GM19372 (cell line): ENCODE data around the gene NLRP3.

ENCODE experiments used
- ATAC-seq: cut with Tn5 transposase; IDR thresholded peaks from one replicate; pipeline ENCODE4 v1.9.1; 2021; ENCODE audit warnings: mild to moderate bottlenecking, low read depth, moderate library complexity; ENCODE audit not compliant: unreplicated experiment

NLRP3 gene

GRCh38 chr1:247435030-247435758 lies 19.2 kb downstream of the NLRP3 start:
- ATAC-seq = no peak

GRCh38 chr1:247435759-247436147 lies 19.8 kb downstream of the NLRP3 start:
- ATAC-seq = no peak

- no peak for ATAC-seq
Measured at GRCh38 chr1:247437551-247438505, 21.9 kb downstream of the NLRP3 start.

GRCh38 chr1:247440001-247440620 lies 24.1 kb downstream of the NLRP3 start:
- peak; percentile 98 for ATAC-seq

- no peak for ATAC-seq
Measured at GRCh38 chr1:247441606-247442005, 25.6 kb downstream of the NLRP3 start.

- no peak for ATAC-seq
Measured at GRCh38 chr1:247442164-247442563, 26.2 kb downstream of the NLRP3 start.

- no peak for ATAC-seq
Measured at GRCh38 chr1:247443641-247444040, 27.7 kb downstream of the NLRP3 start.

- ATAC-seq = no peak
Measured at GRCh38 chr1:247444571-247444970, 28.6 kb downstream of the NLRP3 start.

- no peak for ATAC-seq
Measured at GRCh38 chr1:247445526-247446356, 29.8 kb downstream of the NLRP3 start.

GRCh38 chr1:247447162-247447909 lies 31.4 kb downstream of the NLRP3 start:
- ATAC-seq = no peak

GRCh38 chr1:247448107-247448791 lies 32.3 kb downstream of the NLRP3 start:
- ATAC-seq = peak; percentile 71

GRCh38 chr1:247451388-247452010 lies 35.5 kb downstream of the NLRP3 start:
- ATAC-seq = no peak

- ATAC-seq = no peak
Measured at GRCh38 chr1:247452447-247453039, 36.6 kb downstream of the NLRP3 start.

- no peak for ATAC-seq
Measured at GRCh38 chr1:247453245-247453644, 37.3 kb downstream of the NLRP3 start.

- no peak for ATAC-seq
Measured at GRCh38 chr1:247453997-247454396, 38.0 kb downstream of the NLRP3 start.

GRCh38 chr1:247456021-247456420 lies 40.0 kb downstream of the NLRP3 start:
- no peak for ATAC-seq

GRCh38 chr1:247456914-247457639 lies 41.1 kb downstream of the NLRP3 start:
- no peak for ATAC-seq

- ATAC-seq = no peak
Measured at GRCh38 chr1:247459507-247459906, 43.5 kb downstream of the NLRP3 start.
